GM18951 (cell line): ENCODE data around the gene H19.

Experiments
- POLR2A ChIP-seq: IDR thresholded peaks from 4 replicates; pipeline ENCODE4 v1.6.1; 2011; ENCODE audit warnings: mild to moderate bottlenecking; ENCODE audit not compliant: insufficient read length, insufficient read depth; ENCODE audit errors: extremely low read depth
- in situ Hi-C: fragments of 300-500 bp; cut with MboI; formaldehyde crosslinking; loops from one replicate; pipeline ENCODE4 v1.12.0; 2022; ENCODE audit warnings: low sequenced_read_pairs, mixed read lengths, inconsistent platforms; ENCODE audit not compliant: unreplicated experiment

The H19 gene

GRCh38 chr11:1994121-1994520 is 3.5 kb downstream of the H19 start:
- in situ Hi-C loops, result no loop called here
- TF ChIP-seq POLR2A, result no peak

- no peak for TF ChIP-seq POLR2A
These were observed 5.5 kb downstream of the H19 start for GRCh38 chr11:1992111-1992510.

GRCh38 chr11:1990872-1991578 is 6.6 kb downstream of the H19 start:
- in situ Hi-C loops, result no loop called here
- no peak for TF ChIP-seq POLR2A

More at GRCh38 chr11:1992111-1992510, 5.5 kb downstream of the H19 start:
- in situ Hi-C loops, result no loop called here

DNA sequence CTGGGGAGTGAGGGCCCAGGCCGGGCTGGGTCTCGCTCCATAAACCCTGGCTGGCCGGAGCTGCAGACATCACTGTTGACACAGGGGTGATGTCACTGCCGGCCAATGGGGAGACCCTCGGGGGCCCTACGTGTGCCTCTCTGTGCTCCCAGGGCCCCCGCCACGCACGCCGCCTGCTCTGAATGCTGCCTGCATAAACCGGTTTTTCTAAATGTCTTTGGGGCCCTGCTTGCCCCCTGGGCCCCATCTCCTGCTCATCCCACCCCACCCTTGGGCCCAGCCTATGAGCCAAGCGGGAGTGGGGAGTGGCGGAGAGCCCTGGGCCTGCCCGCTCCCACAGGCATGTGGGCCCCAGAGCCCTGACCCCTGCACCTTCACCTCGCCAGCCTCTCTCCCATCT is 7.7 kb downstream of the H19 start:
- TF ChIP-seq POLR2A, result no peak
- in situ Hi-C loops, result no loop called here

GRCh38 chr11:1988667-1989317 is 8.8 kb downstream of the H19 start:
- in situ Hi-C loops, result no loop called here
- no peak for TF ChIP-seq POLR2A

DNA sequence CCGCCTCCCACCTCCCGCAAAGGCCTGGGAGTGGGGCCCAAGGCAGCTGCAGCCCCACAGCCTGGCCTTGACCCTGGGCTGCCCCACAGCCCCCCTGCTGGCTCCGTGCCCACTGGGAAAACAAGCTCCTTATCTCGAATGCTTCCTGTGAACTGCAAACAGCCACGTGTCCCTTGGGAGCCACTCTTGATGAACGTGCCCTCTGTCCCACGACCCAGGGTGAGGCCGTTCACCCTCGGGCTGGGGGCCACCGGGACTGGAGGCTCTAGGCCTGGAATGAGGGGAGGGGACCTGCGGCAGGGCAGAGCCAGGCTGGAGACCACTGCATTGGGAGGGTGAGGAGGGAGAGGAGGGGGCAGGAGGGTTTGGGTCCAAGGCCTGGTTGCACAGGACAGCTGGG is 9.5 kb downstream of the H19 start:
- in situ Hi-C loops, result no loop called here
- no peak for TF ChIP-seq POLR2A

DNA sequence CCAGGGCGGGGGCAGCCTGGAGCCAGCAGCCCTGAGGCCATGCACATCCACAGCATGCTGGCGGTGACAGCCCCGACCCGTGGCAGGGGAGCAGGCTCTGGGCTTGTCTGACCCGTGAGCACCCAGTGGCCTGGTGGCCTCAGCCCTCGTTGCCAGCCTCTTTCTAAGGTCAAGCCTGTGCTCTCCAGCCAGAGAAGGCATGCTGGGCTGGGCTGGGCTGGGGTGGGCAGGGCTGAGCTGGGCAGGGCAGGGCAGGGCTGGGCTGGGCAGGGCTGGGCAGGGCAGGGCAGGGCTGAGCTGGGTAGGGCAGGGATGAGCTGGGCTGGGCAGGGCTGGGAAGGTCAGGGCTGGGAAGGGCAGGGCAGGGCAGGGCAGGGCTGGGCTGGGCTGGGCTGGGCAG is 10.6 kb downstream of the H19 start:
- in situ Hi-C loops, result no loop called here
- TF ChIP-seq POLR2A, result no peak

DNA sequence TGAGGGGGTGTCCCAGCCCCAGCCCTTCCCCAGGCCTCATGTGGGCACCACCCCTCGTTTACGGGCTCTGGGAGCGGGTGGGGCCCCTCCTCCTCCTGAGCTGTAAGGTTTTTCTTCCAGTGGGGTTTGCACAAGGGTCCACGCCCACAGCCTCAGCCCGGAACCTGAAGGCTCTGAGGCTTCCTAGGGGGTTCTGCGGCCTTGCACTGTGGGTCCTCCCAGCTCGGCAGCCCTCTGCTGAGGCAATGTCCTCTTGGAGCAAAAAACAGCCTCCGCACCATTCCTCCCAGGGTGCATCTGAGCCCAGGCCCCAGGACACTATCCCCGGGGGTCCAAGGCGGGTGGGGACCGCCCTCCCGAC is 14.1 kb downstream of the H19 start:
- no peak for TF ChIP-seq POLR2A
- in situ Hi-C loops, result no loop called here

DNA sequence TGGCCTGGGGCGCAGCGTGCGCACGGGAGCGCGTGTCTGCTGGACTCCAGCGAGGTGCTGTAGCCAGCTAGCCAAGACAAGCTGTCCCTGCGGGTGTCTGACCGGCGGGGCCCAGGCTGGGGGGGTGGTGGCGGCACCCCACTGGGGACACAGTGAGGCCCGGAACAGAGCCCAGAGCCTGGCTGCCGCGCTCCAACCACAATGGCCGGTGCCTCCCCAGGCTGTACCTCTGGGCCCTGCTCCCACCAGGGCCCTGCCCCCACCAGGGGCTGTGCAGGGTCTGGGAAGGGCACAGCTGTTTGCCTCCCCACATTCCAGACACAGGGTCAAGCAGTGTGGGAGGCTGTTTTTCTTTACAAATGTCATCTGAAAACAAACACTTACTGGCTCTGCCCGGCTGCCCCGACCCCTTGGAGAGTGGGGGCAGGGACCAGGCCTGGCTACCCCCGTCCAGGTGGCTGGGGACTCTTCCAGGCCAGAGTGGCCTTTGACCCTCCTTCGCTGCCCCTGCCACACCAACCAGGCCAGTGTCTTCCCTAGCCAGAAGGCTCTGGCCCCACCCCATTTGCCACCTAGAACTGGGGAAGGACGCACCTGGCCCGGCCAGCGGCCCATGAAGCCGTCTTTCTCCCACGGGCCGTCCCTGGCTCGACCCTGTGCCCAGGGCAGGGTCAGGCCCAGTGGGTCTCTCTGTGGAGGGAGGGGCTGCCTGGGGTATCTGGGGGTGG is 14.6 kb downstream of the H19 start:
- in situ Hi-C loops, result no loop called here
- no peak for TF ChIP-seq POLR2A

GRCh38 chr11:1979607-1980006 is 18.0 kb downstream of the H19 start:
- no peak for TF ChIP-seq POLR2A
- in situ Hi-C loops, result no loop called here

- in situ Hi-C loops, result no loop called here
- no peak for TF ChIP-seq POLR2A
These were observed 18.7 kb downstream of the H19 start for GRCh38 chr11:1978720-1979473.

DNA sequence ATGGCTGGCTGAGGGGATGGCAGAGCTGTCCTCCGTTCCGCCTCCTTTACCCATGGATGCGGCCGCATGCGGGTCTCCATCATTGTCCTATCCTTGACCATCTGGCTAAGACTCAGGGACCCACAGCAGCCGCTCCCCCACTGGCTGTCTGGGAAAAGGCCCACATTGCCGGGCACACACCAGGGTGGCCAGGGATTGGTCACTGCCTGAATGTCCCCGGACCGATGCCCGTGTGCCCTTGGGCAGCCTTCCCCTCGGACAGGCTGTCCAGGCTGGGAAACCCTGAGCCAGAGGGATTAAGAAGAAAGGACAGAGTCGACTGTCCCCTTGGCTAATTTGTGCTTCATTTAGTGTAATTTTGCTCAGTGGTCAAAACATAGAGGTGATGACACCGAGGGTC is 22.5 kb downstream of the H19 start:
- no peak for TF ChIP-seq POLR2A
- in situ Hi-C loops, result no loop called here

GRCh38 chr11:1970956-1971355 is 26.7 kb downstream of the H19 start:
- in situ Hi-C loops, result no loop called here
- TF ChIP-seq POLR2A, result no peak
